HG02798 (cell line): Measurements from ENCODE around the gene CLCN4.

Experiments used
- ATAC-seq: cut with Tn5 transposase; IDR thresholded peaks from one replicate; pipeline ENCODE4 v1.9.1; 2021; ENCODE audit warnings: mild to moderate bottlenecking; ENCODE audit not compliant: unreplicated experiment, poor library complexity

The CLCN4 gene

GRCh38 chrX:10156199-10157031, at the start of gene CLCN4:
Gene CLCN4, plus strand, starts transcription at chrX:10156975. Its CDS starts 28,058 bp downstream, at chrX:10185033.
- ATAC-seq: peak; percentile 72

GRCh38 chrX:10107483-10107882, 49.3 kb upstream of the CLCN4 start:
- ATAC-seq: no peak

- no peak for ATAC-seq
Observed at GRCh38 chrX:10108288-10108687, 48.5 kb upstream of the CLCN4 start.

GRCh38 chrX:10109695-10110094, 47.1 kb upstream of the CLCN4 start:
- ATAC-seq: no peak

- ATAC-seq: no peak
Observed at GRCh38 chrX:10110316-10110935, 46.3 kb upstream of the CLCN4 start.

- ATAC-seq: peak; percentile 47
Observed at GRCh38 chrX:10110984-10111363, 45.8 kb upstream of the CLCN4 start.

GRCh38 chrX:10111364-10112148, 45.2 kb upstream of the CLCN4 start:
- peak; percentile 59 for ATAC-seq

GRCh38 chrX:10112510-10112909, 44.3 kb upstream of the CLCN4 start:
- peak; percentile 45 for ATAC-seq

- ATAC-seq: no peak
Observed at GRCh38 chrX:10115082-10115481, 41.7 kb upstream of the CLCN4 start.

GRCh38 chrX:10117301-10117700, 39.5 kb upstream of the CLCN4 start:
- no peak for ATAC-seq

- ATAC-seq: no peak
Observed at GRCh38 chrX:10117864-10118377, 38.9 kb upstream of the CLCN4 start.

- no peak for ATAC-seq
Observed at GRCh38 chrX:10118530-10118929, 38.2 kb upstream of the CLCN4 start.

GRCh38 chrX:10119399-10119990, 37.3 kb upstream of the CLCN4 start:
- ATAC-seq: peak; percentile 55

- ATAC-seq: no peak
Observed at GRCh38 chrX:10120331-10120730, 36.4 kb upstream of the CLCN4 start.

- ATAC-seq: no peak
Observed at GRCh38 chrX:10120828-10121227, 35.9 kb upstream of the CLCN4 start.

- peak; percentile 89 for ATAC-seq
Observed at GRCh38 chrX:10121787-10122186, 35.0 kb upstream of the CLCN4 start.

- ATAC-seq: no peak
Observed at GRCh38 chrX:10124506-10125247, 32.1 kb upstream of the CLCN4 start.

GRCh38 chrX:10125248-10125615, 31.5 kb upstream of the CLCN4 start:
- ATAC-seq: no peak

GRCh38 chrX:10126044-10126443, 30.7 kb upstream of the CLCN4 start:
- ATAC-seq: no peak

GRCh38 chrX:10126834-10127233, 29.9 kb upstream of the CLCN4 start:
- ATAC-seq: no peak
